ENCODE measurements around the gene TRIM56. TPM values are rescaled to one million over a fixed set of nuclear protein-coding genes. Genes with fewer than 3 reads are reported as not detected.
"Not testable (repeated sequence)": the region's sequence is repeated elsewhere in the genome, so short reads cannot be mapped to it uniquely, and the experiment has no call there.

Gene TRIM56
- total and polyA plus RNA-seq, 3 donors from 2014 or later: 8.7 to 20.4 (median 15.3) TPM

- Histone ChIP-seq H3K27ac (no peak overlapping the region), H3K9me3 (no peaks in the 10 kb centered on the region), H3K36me3 (ENCODE audit: low read depth, missing control alignments) (no peaks in the 10 kb centered on the region), H3K27me3 (no peaks in the 10 kb centered on the region), H3K4me1 (no peaks in the 10 kb centered on the region), H3K4me3 (no peak overlapping the region)
- DNase-seq: no peak
- 73 to 84% methylated on average over 5 of the region's 5 CpGs for WGBS, 2 donors
- intact Hi-C loops (cut with DNase I; ENCODE audit: low total_unique reads): no loop called here
- TF ChIP-seq CTCF (IDR thresholded peaks at IDR 0.05) (no peak), POLR2A (IDR thresholded peaks at IDR 0.05) (no peak)
Observed at GRCh38 chr7:101060992-101061391, 24.3 kb upstream of the TRIM56 start.

- H3K9me3 ChIP-seq; H3K27me3 ChIP-seq; intact Hi-C loops (cut with DNase I; ENCODE audit: low total_unique reads); DNase-seq; H3K27ac ChIP-seq; H3K36me3 ChIP-seq (ENCODE audit: low read depth, missing control alignments); H3K4me1 ChIP-seq; H3K4me3 ChIP-seq: not testable (repeated sequence)
- 81 to 84% methylated on average over 9 of the region's 9 CpGs for WGBS, 2 donors
Observed at GRCh38 chr7:101064176-101064550, 21.1 kb upstream of the TRIM56 start.

GRCh38 chr7:101065162-101065561, 20.1 kb upstream of the TRIM56 start:
- H3K9me3 ChIP-seq; H3K4me3 ChIP-seq; H3K27me3 ChIP-seq; H3K36me3 ChIP-seq (ENCODE audit: low read depth, missing control alignments); DNase-seq; intact Hi-C loops (cut with DNase I; ENCODE audit: low total_unique reads); H3K4me1 ChIP-seq; H3K27ac ChIP-seq: not testable (repeated sequence)
- 82 to 84% methylated on average over 3 of the region's 3 CpGs for WGBS, 2 donors

GRCh38 chr7:101066141-101066832, 19.0 kb upstream of the TRIM56 start:
- H3K4me3 ChIP-seq: no peak overlapping the region
- no peaks in the 10 kb centered on the region for H3K27me3 ChIP-seq
- no peak for TF ChIP-seq CTCF (IDR thresholded peaks at IDR 0.05)
- intact Hi-C loops (cut with DNase I; ENCODE audit: low total_unique reads): no loop called here
- no peaks in the 10 kb centered on the region for H3K36me3 ChIP-seq (ENCODE audit: low read depth, missing control alignments)
- H3K27ac ChIP-seq: no peak overlapping the region
- no peaks in the 10 kb centered on the region for H3K4me1 ChIP-seq
- peak; percentile 28 for DNase-seq
- H3K9me3 ChIP-seq: no peaks in the 10 kb centered on the region
- WGBS, 2 donors: 41 to 55% methylated on average over 15 of the region's 15 CpGs

GRCh38 chr7:101066833-101067177, 18.5 kb upstream of the TRIM56 start:
- H3K9me3 ChIP-seq: no peaks in the 10 kb centered on the region
- TF ChIP-seq CTCF (IDR thresholded peaks at IDR 0.05): no peak
- TF ChIP-seq POLR2A (IDR thresholded peaks at IDR 0.05): no peak
- intact Hi-C loops (cut with DNase I; ENCODE audit: low total_unique reads): no loop called here
- WGBS, 2 donors: 79 to 83% methylated on average over 7 of the region's 7 CpGs
- no peak for DNase-seq
- H3K27ac ChIP-seq: no peak overlapping the region
- H3K27me3 ChIP-seq: no peaks in the 10 kb centered on the region
- no peaks in the 10 kb centered on the region for H3K4me1 ChIP-seq
- H3K4me3 ChIP-seq: no peak overlapping the region
- H3K36me3 ChIP-seq (ENCODE audit: low read depth, missing control alignments): no peaks in the 10 kb centered on the region

- H3K4me3 ChIP-seq: no peak overlapping the region
- no peaks in the 10 kb centered on the region for H3K9me3 ChIP-seq
- H3K27me3 ChIP-seq: no peaks in the 10 kb centered on the region
- H3K36me3 ChIP-seq (ENCODE audit: low read depth, missing control alignments): no peaks in the 10 kb centered on the region
- no peak for DNase-seq
- no peak for TF ChIP-seq CTCF (IDR thresholded peaks at IDR 0.05)
- TF ChIP-seq POLR2A (IDR thresholded peaks at IDR 0.05): no peak
- intact Hi-C loops (cut with DNase I; ENCODE audit: low total_unique reads): no loop called here
- H3K4me1 ChIP-seq: no peaks in the 10 kb centered on the region
- 90 to 93% methylated on average over 9 to 10 of the region's 10 CpGs for WGBS, 2 donors
- H3K27ac ChIP-seq: no peak overlapping the region
Observed at GRCh38 chr7:101068401-101068800, 16.9 kb upstream of the TRIM56 start.

- H3K9me3 ChIP-seq; intact Hi-C loops (cut with DNase I; ENCODE audit: low total_unique reads); H3K4me3 ChIP-seq; H3K27me3 ChIP-seq; H3K27ac ChIP-seq; H3K4me1 ChIP-seq; H3K36me3 ChIP-seq (ENCODE audit: low read depth, missing control alignments); DNase-seq: not testable (repeated sequence)
- WGBS, 2 donors: 86 to 88% methylated on average over 14 of the region's 14 CpGs
Observed at GRCh38 chr7:101071362-101072104, 13.7 kb upstream of the TRIM56 start.
